Amniotic stem cell (primary cell): Measurements from ENCODE around the gene COQ6.
"Not testable (repeated sequence)": the region's sequence is repeated elsewhere in the genome, so short reads cannot be mapped to it uniquely, and the experiment has no call there.

Experiments
- DNase-seq: peaks from one replicate; lab custom pipeline; 2025; lab: John Stamatoyannopoulos, UW

Gene COQ6

GRCh38 chr14:73949752-73950734 is at the start of gene COQ6, which contains the start of gene FAM161B:
TSS of gene COQ6 (plus strand) at chr14:73950302. CDS start at chr14:73950333, 31 bp downstream.
TSS of gene FAM161B (minus strand) at chr14:73950094. CDS start at chr14:73950026, 68 bp downstream.
- DNase-seq, result peak; percentile 98

- DNase-seq, result no peak
Measured at GRCh38 chr14:73903028-73903427, 47.1 kb upstream of the COQ6 start.

- DNase-seq, result no peak
Measured at GRCh38 chr14:73909681-73910080, 40.4 kb upstream of the COQ6 start.

- DNase-seq, result no peak
Measured at GRCh38 chr14:73913256-73913655, 36.8 kb upstream of the COQ6 start.

- no peak for DNase-seq
Measured at GRCh38 chr14:73916324-73916723, 33.8 kb upstream of the COQ6 start.

- not testable (repeated sequence) for DNase-seq
Measured at GRCh38 chr14:73919457-73919856, 30.6 kb upstream of the COQ6 start.

GRCh38 chr14:73924337-73924736 is 25.8 kb upstream of the COQ6 start:
- DNase-seq, result no peak

GRCh38 chr14:73935666-73936065 is 14.4 kb upstream of the COQ6 start:
- no peak for DNase-seq

- DNase-seq, result no peak
Measured at GRCh38 chr14:73936548-73936947, 13.6 kb upstream of the COQ6 start.

- DNase-seq, result no peak
Measured at GRCh38 chr14:73937012-73937411, 13.1 kb upstream of the COQ6 start.

GRCh38 chr14:73942180-73942579 is 7.9 kb upstream of the COQ6 start:
- DNase-seq, result no peak

- DNase-seq, result no peak
Measured at GRCh38 chr14:73943083-73943482, 7.0 kb upstream of the COQ6 start.

- no peak for DNase-seq
Measured at GRCh38 chr14:73944432-73945158, 5.5 kb upstream of the COQ6 start.

GRCh38 chr14:73945159-73945670 is 4.9 kb upstream of the COQ6 start:
- DNase-seq, result no peak

- DNase-seq, result no peak
Measured at GRCh38 chr14:73953731-73954130, 3.6 kb downstream of the COQ6 start.

GRCh38 chr14:73955674-73956073 is 5.6 kb downstream of the COQ6 start:
- DNase-seq, result no peak

GRCh38 chr14:73958591-73958990 is 8.5 kb downstream of the COQ6 start:
- no peak for DNase-seq

- DNase-seq, result no peak
Measured at GRCh38 chr14:73961192-73961591, 11.1 kb downstream of the COQ6 start.

- no peak for DNase-seq
Measured at GRCh38 chr14:73965216-73965615, 15.1 kb downstream of the COQ6 start.

- no peak for DNase-seq
Measured at GRCh38 chr14:73968885-73969284, 18.8 kb downstream of the COQ6 start.

- no peak for DNase-seq
Measured at GRCh38 chr14:73973497-73973896, 23.4 kb downstream of the COQ6 start.

- no peak for DNase-seq
Measured at GRCh38 chr14:73976125-73976524, 26.0 kb downstream of the COQ6 start.

- DNase-seq, result no peak
Measured at GRCh38 chr14:73977896-73978295, 27.8 kb downstream of the COQ6 start.
